SK-N-MC (cell line): ENCODE results near the gene ZMYND8.

ENCODE experiments used
- EZH2 ChIP-seq: fragments of 200-600 bp; sonication (generic); IDR thresholded peaks from one replicate; pipeline ENCODE4 v1.6.1; 2017; ENCODE audit warnings: antibody characterized with exemption
- FOXP2 ChIP-seq: optimal IDR thresholded peaks from 2 replicates; pipeline ENCODE3; 2011; ENCODE audit warnings: mild to moderate bottlenecking, moderate library complexity; ENCODE audit not compliant: insufficient read depth; ENCODE audit errors: extremely low read length, control extremely low read depth
- POLR2AphosphoS5 ChIP-seq: IDR thresholded peaks from 2 replicates; pipeline ENCODE4 v1.6.1; 2012; ENCODE audit warnings: mild to moderate bottlenecking, low read depth, low read length, borderline replicate concordance

DNA sequence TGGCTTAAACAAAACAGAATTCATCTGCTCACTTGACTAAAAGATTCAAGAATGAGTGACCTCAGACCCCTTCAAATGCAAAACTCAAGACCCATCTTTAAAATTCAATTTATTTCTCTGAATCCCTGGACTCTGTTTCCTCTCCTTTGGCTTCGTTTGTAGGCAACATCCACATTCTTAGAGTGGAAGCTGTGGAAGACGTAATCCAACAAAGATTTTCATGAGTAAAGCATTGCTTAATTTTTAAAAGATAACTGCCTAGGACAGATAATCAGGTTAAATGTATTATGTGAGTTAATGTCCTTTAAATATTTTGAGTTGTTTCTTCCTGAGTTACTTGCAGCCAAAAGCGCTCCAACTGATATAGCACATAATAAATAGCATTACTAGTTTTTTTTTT, 164.5 kb downstream of the ZMYND8 start:
- TF ChIP-seq POLR2AphosphoS5 (no peak), EZH2 (no peak), FOXP2 (no peak)
